ENCODE measurements around the gene FLVCR2.

DNA sequence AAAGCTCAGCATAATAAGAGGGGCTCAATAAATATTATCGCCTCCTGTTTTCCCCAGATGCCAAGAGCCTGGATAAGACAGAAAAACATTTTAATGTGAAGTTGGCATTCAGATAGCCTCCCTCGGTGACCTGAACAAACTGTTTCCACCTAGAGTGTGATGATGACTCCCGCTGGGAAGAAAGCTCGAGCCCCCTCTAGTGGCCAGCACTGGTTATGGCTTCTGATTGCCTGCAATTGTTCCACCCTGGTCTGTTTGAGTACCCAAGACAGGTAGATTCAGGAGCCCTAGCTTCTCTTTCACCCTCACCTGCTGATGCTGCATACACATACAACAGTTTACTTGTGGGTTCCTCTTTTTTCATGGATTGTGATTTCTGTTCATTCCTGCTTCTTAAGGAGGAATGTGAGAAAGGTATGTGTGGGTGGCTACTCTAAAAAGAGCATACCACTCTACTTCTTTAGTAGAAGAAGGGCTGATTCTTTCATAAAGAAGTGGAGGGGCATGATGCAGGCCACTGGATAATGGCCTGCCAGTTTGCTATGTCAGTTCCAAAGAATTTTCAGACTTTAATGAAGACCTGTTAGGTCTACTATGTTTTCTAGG lies 75.8 kb downstream of the FLVCR2 start:
- TF ChIP-seq, protein P1, sequence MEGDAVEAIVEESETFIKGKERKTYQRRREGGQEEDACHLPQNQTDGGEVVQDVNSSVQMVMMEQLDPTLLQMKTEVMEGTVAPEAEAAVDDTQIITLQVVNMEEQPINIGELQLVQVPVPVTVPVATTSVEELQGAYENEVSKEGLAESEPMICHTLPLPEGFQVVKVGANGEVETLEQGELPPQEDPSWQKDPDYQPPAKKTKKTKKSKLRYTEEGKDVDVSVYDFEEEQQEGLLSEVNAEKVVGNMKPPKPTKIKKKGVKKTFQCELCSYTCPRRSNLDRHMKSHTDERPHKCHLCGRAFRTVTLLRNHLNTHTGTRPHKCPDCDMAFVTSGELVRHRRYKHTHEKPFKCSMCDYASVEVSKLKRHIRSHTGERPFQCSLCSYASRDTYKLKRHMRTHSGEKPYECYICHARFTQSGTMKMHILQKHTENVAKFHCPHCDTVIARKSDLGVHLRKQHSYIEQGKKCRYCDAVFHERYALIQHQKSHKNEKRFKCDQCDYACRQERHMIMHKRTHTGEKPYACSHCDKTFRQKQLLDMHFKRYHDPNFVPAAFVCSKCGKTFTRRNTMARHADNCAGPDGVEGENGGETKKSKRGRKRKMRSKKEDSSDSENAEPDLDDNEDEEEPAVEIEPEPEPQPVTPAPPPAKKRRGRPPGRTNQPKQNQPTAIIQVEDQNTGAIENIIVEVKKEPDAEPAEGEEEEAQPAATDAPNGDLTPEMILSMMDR (IDR thresholded peaks at IDR 0.05; ENCODE audit: low read depth, low read length), result peak; percentile 95
- TF ChIP-seq POLR2A (IDR thresholded peaks at IDR 0.05; ENCODE audit: extremely low read depth, insufficient read length) (no peak), MYC (IDR thresholded peaks at IDR 0.05; ENCODE audit: low read depth, low read length) (no peak)
